Osteoblast (primary cell): ENCODE data around the gene LRFN5. TPM values are rescaled to one million over a fixed set of nuclear protein-coding genes. Genes with fewer than 3 reads are reported as not detected.

Experiments used
- DNase-seq: peaks from one replicate; pipeline ENCODE4 v3.0.0; 2011; ENCODE audit warnings: low spot score, mixed read lengths; ENCODE audit not compliant: insufficient read length; ENCODE audit errors: missing footprints
- H2AFZ ChIP-seq: 2 replicates; pipeline ENCODE4 v1.6.0; 2011; ENCODE audit warnings: mild to moderate bottlenecking, low read length
- H3K27ac ChIP-seq: 2 replicates; pipeline ENCODE4 v1.5.1; 2011; ENCODE audit warnings: mild to moderate bottlenecking, low read depth, low read length, moderate library complexity
- H3K27me3 ChIP-seq: 2 replicates; pipeline ENCODE4 v1.6.0; 2012; ENCODE audit warnings: mild to moderate bottlenecking, control low read depth, inconsistent platforms, low read length, moderate library complexity; ENCODE audit not compliant: insufficient read depth
- H3K36me3 ChIP-seq: 2 replicates; pipeline ENCODE4 v1.5.1; 2011; ENCODE audit warnings: mild to moderate bottlenecking, low read length, control low read depth, moderate library complexity; ENCODE audit not compliant: insufficient read depth
- H3K4me1 ChIP-seq: 2 replicates; pipeline ENCODE4 v1.5.1; 2011; ENCODE audit warnings: mild to moderate bottlenecking, low read length, control low read depth, moderate library complexity; ENCODE audit not compliant: insufficient read depth
- H3K4me2 ChIP-seq: 2 replicates; pipeline ENCODE4 v1.6.0; 2011; ENCODE audit warnings: mild to moderate bottlenecking, low read length; ENCODE audit not compliant: insufficient read depth
- H3K4me3 ChIP-seq: fragments of 200-600 bp; sonication (generic); 3 replicates; pipeline ENCODE4 v1.5.1; 2012; ENCODE audit warnings: mild to moderate bottlenecking, low read length, inconsistent platforms; ENCODE audit not compliant: insufficient read depth
- H3K79me2 ChIP-seq: 2 replicates; pipeline ENCODE4 v1.6.0; 2012; ENCODE audit warnings: mild to moderate bottlenecking, low read length, control low read depth, inconsistent platforms; ENCODE audit not compliant: insufficient read depth
- H3K9me3 ChIP-seq: 2 replicates; pipeline ENCODE4 v1.5.1; 2011; ENCODE audit warnings: low read depth, low read length, control low read depth
- H4K20me1 ChIP-seq: 2 replicates; pipeline ENCODE4 v1.6.0; 2012; ENCODE audit warnings: mild to moderate bottlenecking, low read length, control low read depth; ENCODE audit not compliant: insufficient read depth
- total RNA-seq: library from RNA; depleted of rRNA; stranded (reverse); fragments of >200 nt; gene quantifications from 2 replicates; pipeline ENCODE4 v1.2.3, GENCODE V29; 2012
- TF ChIP-seq, protein P1 (sequence below): IDR thresholded peaks from 2 replicates; pipeline ENCODE4 v1.5.1; 2011; ENCODE audit warnings: mild to moderate bottlenecking, low read depth, low read length, moderate library complexity; ENCODE audit errors: extremely low read depth

Gene LRFN5
- total RNA-seq, 1 donor, result 0.36 TPM

DNA sequence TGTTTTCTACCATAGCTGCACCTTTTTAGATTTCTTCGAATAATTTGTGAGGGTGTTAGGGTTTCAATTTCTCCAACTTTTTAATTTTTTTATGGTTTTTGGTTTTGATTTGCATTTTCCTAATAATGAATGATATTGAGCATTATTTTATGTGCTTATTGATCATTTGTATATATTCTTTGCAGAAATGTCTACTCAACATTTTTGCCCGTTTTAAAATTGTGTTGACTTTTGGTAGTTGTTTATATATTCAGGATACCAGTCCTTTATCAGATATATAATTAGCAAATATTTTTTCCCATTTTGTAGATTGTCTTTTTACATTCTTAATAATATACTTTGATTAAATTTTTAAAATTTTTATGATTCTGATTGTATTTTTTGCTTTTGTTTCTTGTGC lies 306.7 kb downstream of the LRFN5 start:
- no peak for DNase-seq
- Histone ChIP-seq H3K27ac (no peak overlapping the region), H2AFZ (no peak overlapping the region), H3K9me3 (no peaks in the 10 kb centered on the region), H3K27me3 (no peaks in the 10 kb centered on the region), H3K4me2 (no peak overlapping the region), H3K4me3 (no peak overlapping the region), H3K4me1 (no peaks in the 10 kb centered on the region), H4K20me1 (no peaks in the 10 kb centered on the region), H3K79me2 (no peaks in the 10 kb centered on the region), H3K36me3 (no peaks in the 10 kb centered on the region)
- TF ChIP-seq, protein P1, sequence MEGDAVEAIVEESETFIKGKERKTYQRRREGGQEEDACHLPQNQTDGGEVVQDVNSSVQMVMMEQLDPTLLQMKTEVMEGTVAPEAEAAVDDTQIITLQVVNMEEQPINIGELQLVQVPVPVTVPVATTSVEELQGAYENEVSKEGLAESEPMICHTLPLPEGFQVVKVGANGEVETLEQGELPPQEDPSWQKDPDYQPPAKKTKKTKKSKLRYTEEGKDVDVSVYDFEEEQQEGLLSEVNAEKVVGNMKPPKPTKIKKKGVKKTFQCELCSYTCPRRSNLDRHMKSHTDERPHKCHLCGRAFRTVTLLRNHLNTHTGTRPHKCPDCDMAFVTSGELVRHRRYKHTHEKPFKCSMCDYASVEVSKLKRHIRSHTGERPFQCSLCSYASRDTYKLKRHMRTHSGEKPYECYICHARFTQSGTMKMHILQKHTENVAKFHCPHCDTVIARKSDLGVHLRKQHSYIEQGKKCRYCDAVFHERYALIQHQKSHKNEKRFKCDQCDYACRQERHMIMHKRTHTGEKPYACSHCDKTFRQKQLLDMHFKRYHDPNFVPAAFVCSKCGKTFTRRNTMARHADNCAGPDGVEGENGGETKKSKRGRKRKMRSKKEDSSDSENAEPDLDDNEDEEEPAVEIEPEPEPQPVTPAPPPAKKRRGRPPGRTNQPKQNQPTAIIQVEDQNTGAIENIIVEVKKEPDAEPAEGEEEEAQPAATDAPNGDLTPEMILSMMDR, result no peak

DNA sequence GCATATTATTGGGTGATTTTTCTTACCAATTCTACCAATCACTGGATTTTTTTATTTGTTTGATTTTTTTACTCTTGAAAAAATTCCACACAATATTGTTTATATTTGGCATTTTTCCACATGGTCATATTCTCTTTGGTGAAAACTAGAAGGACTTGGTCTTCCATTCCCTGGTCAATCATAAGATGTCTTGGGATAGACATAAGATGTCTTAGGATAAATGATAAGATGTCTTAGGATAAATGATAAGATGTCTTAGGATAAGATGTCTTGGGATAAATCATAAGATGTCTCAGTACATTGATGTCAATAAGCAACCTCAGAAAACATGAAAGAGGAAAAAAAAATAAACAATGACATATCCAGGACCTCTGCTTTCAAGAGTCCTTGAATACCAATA lies 309.1 kb downstream of the LRFN5 start:
- TF ChIP-seq, protein P1, result no peak
- Histone ChIP-seq H2AFZ (no peak overlapping the region), H3K27ac (no peak overlapping the region), H3K4me2 (no peak overlapping the region), H3K27me3 (no peaks in the 10 kb centered on the region), H4K20me1 (no peaks in the 10 kb centered on the region), H3K36me3 (no peaks in the 10 kb centered on the region), H3K4me1 (no peaks in the 10 kb centered on the region), H3K79me2 (no peaks in the 10 kb centered on the region), H3K9me3 (no peaks in the 10 kb centered on the region), H3K4me3 (no peak overlapping the region)
- DNase-seq, result no peak

DNA sequence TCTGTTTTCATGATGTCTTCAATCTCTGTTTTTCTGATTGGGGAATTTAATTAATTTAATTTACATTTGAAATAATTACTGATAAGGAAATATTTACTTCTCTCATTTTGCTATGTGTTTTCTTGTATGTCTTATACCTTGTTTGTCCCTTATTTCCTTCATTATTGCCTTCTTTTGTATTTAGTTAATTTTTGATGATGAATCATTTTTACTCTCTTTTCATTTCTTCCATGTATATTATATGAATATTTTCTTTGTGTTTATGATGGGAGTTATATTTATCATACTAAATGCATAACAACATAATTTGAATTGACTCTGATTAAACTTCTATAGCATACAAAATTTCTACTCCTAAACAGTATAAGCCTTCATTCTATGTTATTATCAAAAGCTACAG lies 309.6 kb downstream of the LRFN5 start:
- H3K4me3 ChIP-seq, result no peak overlapping the region

DNA sequence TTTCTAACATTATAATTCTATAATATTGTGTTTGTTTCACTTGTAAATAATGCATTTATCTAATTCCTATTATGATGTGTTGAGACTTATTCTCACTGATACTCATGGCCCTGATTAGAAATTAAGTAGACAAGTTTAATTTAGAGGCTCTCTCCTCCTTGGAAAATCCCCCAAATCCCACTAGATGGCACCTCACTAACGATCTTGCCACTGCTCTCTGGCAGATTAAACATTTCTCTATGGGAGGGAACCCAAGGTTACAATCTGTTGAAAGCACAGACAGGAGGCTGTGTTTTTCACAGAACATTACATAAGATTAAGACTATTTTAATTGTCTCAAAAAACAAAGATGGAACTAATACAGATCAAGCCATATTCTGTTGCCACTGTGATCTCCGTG lies 318.7 kb downstream of the LRFN5 start:
- Histone ChIP-seq H3K27ac (no peak overlapping the region), H3K4me3 (no peak overlapping the region), H3K4me1 (no peaks in the 10 kb centered on the region), H3K79me2 (no peaks in the 10 kb centered on the region), H3K4me2 (no peak overlapping the region), H3K9me3 (no peaks in the 10 kb centered on the region), H4K20me1 (no peaks in the 10 kb centered on the region), H3K36me3 (no peaks in the 10 kb centered on the region), H2AFZ (no peak overlapping the region), H3K27me3 (no peaks in the 10 kb centered on the region)
- DNase-seq, result no peak
- TF ChIP-seq, protein P1, result no peak

More for the DNA sequence above, 309.6 kb downstream of the LRFN5 start:
- Histone ChIP-seq H2AFZ (no peak overlapping the region), H3K9me3 (no peaks in the 10 kb centered on the region), H3K27me3 (no peaks in the 10 kb centered on the region), H3K27ac (no peak overlapping the region), H4K20me1 (no peaks in the 10 kb centered on the region), H3K79me2 (no peaks in the 10 kb centered on the region), H3K4me2 (no peak overlapping the region), H3K4me1 (no peaks in the 10 kb centered on the region), H3K36me3 (no peaks in the 10 kb centered on the region)
- no peak for DNase-seq
- TF ChIP-seq, protein P1, result no peak
